ENCODE measurements around the gene IFI6.
"Not testable (repeated sequence)": the region's sequence is repeated elsewhere in the genome, so short reads cannot be mapped to it uniquely, and the experiment has no call there.

The IFI6 gene, protein sequence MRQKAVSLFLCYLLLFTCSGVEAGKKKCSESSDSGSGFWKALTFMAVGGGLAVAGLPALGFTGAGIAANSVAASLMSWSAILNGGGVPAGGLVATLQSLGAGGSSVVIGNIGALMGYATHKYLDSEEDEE

DNA sequence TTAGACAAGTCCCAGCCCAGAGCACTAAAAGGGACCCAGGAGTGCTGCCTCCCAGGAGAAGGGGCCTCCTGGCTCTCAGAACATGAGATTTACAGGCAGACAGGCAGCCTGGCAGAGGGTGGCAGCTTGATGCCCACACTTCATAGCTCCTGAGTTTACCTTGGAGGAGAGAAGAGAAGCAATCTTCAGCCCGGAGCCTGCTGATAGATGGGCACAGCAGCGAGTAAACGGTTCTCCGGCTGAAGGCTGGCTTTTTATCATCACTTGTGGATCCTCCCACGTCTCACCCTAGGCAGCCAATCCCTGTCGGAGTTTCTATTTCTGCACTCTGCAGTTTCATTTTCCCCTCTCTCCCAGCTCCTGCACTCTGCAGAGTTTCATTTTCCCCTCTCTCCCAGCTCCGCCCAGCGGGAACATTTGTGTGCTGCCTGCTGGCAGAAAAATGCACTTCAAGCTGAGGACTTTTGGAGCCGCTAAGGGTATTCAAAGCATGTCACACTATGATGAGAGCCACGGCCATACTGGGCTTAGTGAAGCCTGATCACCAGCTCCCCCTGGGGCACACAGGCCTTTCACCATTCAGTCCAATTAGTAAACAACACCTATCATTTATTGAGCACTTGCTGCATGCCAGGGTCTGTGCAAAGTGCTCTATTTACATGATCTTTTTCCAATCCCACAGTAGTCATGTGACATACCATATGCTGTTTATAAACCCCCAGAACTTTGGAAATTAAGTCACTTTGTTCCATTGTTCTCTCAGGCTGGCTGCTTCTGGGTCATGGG is at the start of gene IFI6:
Gene IFI6 (minus strand): TSS at position 229 of the 786 bp plus-strand sequence. CDS start 2,878 bp downstream, outside the sequence.
- DNase-seq, result peak; percentile 79 to 82

DNA sequence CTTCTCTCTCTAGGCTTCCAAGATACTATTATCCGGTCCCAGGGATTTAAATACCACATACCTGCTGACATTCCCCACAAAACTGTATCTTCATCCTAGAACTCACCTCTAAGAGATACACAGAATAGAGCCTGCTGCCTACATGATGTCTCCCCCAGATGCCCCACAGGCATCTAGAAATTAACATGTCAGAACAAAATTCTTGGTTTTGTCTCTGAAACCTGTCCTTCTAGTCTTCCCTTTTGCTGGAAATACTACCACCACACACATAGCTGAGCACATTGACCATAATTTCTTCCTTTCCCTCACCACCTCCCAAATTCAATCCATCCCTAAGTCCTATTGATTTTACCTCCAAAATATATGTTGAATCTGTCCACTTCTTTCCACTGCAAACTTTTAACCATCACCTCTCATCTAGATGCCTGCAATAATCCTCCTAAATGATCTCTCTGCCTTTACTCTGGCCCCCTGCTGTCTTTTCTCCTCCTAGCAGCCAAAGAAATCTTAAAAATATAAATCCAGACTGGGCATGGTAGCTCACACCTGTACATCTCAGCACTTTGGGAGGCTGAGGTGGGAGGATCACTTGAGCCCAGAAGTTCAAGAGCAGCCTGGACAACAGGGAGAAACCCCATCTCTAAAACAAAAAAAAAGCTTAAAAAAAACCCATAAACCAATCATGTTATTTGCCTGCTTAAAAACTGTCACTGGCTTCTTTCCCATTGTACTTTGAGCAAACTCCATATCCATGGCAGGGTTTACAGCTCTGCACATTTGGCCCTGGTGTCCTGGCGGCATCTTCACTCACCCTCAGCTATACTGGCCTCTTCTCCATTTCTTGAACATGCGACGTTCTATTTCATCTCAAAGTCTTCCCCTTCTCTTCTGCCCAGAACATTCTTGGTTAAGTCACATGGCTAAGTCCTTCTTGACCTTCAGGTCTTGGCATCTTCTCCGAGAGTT is 47.6 kb upstream of the IFI6 start:
- DNase-seq, result no peak

DNA sequence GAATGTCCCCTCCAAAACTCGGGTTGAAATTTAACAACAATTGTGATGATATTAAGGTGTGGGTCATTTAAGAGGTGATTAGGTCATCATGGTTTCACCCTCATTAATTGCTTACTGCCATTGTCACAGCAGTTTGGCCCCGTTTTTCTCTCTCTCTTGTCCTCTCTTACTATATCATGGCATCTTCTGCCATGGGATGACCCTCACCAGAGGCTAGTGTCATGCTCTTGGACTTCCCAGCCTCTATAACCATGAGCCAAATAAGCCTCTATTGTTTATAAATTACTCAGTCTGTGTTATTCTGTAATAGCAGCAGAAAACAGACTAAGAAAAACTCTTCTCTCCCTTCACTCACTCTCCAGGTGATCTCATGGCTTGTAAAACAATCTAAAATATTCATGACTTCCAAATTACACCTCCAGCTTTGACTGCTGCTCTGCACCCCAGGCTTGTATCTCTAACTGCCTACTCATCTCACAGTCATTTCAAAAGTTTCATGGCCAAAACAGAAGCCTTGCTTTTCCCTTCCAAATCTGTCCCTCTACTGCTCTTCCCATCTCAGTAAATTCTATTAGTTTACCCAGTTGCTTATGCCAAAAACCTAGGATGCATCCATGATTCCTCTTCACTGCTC is 44.4 kb upstream of the IFI6 start:
- DNase-seq, result no peak

DNA sequence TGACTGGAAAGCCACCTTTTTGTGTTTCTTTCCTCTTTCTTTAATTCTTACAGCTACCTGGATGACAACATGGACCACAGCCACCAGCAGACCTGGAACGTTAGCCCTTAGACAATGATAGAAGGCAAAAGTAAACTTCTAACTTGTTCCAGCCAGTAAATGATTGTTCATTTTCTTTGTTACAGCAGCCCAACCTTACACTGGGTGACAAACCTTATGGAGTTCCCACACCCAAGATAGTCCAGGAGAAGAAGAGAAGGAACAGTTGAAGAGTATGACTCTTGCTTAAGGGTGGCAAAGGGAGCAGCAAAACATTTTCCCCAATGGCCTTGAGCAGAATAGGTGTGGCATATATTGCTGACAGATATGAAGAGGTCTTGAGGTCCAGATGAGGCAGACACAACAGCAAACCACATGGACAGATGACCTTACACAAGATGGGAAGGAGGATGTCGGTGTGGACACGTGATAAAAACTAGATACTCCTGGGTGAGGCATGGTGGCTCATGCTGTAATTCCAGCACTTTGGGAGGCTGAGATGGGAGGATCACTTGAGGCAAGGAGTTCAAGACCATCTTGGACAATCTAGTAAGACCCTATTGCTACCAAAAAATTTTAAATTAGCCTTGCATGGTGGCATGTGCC is 42.0 kb upstream of the IFI6 start:
- DNase-seq, result no peak

DNA sequence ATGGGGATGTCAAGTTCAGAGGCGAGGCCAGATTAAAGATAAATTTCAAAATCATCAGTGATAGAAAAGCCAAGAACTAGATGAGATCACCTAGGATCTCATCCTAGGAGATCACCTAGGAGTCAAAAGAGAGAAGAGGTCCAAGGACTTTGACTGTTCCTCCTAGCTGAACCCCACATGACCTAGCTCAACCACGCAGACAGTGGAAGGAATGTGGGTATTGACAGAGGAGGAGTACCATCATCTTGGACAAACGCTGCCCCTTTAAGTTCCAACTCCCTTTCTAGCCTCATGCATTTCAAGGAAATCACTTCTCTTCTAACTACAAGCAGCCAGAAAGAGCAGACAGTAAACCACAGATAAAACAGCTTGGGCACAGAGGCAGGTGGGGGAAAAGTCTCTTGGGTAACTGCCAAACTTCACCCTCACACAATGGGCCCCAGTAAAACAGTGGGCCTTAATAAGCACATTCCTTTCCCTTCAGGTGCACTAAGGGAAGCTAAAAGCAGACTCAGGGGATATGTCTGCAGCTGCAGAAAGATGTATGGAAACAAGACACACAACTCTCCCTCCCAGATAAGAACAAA is 41.2 kb upstream of the IFI6 start:
- DNase-seq, result no peak

DNA sequence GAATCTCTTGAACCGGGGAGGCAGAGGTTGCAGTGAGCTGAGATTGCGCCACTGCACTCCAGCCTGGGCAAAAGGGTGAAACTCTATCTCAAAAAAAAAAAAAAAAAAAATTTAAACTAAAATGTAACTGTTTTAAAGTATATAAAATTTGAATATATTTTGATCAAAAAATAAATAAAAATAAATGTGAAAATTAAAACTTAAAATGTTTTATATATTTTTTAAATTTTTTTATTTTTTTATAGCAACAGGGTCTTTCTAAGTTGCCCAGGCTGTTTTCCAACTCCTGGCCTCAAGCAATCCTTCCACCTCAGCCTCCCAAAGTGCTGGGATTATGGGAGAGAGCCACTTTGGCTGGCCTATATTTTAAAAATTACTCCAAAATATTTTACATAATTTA is 38.6 kb upstream of the IFI6 start:
- no peak for DNase-seq

DNA sequence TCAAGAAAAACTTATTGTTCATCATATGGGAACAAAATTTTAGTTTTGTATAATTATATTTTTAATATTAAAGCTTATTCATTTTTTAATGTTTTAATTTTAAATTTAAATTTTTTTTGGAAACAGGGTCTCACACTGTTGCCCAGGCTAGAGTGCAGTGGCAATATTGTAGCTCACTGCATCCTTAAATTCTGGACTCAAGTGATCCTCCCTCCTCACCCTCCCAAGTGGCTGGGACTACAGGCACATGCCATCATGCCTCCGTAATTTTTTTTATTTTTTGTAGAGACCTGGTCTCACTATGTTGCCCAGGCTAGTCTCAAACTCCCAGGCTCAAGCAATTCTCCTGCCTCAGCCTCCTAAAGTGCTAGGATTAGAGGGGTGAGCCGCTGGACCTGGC is 33.6 kb upstream of the IFI6 start:
- DNase-seq, result no peak

DNA sequence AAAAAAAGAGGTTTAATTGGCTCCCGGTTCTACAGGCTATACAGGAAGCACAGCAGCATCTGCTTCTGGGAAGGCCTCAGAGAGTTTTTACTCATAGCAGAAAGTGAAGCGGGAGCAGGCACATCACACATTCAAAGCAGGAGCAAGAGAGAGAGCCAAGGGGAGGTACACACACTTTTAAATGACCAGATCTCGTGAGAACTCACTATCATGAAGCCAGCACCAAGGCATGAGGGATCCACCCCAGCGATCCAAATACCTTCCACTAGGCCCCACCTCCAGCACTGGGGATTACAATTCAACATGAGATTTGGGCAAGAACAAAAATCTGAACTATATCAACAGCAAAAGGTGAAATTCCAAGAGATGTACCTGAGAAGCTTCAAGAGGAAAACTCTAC is 33.0 kb upstream of the IFI6 start:
- DNase-seq, result no peak

DNA sequence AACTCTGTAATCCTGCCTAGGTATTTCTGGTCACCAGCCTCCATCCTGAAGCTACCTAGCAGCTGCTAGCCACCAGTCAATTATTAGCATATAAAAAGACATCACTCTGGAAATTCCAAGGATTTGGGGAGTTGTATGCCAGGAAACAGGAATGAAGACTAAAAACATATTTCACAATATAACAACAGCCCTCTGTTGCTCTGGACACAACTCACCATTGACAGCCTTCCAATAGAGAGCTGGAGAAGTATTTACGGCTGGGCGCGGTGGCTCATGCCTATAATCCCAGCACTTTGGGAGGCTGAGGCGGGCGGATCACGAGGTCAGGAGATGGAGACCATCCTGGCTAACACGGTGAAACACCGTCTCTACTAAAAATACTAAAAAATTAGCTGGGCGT is 24.8 kb upstream of the IFI6 start:
- not testable (repeated sequence) for DNase-seq

DNA sequence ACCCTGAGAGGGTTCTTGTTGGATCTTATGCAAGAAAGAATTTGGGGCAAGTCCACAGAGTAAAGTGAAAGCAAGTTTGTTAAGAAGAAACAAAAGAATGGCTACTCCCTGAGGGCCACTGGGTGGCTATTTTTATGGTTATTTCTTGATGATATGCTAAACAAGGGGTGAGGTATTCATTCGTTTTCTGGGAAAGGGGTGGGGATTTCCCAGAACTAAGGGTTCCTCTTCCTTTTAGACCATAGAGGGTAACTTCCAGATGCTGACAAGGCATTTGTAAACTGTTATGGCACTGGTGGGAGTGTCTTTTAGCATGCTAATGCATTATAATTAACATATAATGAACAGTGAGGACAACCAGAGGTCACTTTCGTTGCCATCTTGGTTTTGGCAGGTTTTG is 18.2 kb upstream of the IFI6 start:
- no peak for DNase-seq

DNA sequence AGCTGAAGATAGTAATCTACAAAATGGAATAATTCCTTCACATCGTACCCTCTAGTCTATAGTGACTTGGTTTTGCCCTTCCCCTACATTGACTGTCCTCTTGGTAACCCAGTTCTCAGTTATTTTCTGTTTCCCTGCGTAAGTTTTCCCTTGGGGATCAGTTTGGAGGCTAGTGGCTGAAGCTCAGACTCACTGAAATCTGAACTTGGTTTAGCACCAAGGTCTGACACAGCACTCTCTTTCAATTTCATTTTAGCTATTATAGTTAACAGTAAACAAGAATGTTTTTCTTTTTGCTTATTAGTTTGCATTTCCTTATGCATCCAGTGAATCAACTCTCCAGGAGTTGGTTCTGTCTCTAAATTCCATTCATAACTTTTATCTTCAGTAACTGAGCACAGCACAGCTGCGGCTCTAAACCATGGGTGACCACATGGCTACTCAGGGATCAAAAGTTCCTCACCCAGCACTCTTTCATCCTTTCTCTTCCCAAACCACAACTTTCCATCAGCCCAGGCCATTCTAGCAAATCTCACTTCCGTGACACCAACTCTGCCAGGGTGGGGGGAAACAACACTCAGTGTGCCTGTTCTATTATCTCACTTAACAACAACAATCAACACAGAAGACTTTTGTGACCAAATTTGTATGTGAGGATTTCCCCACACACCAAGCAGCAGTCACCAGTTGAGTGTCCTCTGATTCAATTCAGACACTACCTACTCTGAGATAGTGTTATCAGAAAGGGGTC is 17.6 kb upstream of the IFI6 start:
- DNase-seq, result no peak

DNA sequence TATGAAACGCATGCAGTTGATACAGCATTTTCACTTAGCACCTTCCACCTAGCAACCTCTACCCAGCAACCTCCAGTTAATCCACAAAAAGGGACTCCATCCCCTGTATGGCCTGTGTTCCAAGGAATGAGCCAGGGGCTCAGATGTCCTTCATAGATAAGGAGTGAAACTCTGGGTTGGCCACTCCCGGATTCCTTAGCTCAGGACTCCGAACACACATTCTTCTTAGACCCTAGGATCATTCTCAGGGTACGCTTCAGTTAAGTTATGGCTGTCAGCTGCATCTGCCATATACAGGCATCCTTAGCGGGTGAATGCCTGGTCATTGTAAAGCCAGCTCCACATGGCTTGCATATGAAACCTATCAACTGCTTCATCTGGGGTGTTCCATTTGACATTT is 15.9 kb upstream of the IFI6 start:
- no peak for DNase-seq

DNA sequence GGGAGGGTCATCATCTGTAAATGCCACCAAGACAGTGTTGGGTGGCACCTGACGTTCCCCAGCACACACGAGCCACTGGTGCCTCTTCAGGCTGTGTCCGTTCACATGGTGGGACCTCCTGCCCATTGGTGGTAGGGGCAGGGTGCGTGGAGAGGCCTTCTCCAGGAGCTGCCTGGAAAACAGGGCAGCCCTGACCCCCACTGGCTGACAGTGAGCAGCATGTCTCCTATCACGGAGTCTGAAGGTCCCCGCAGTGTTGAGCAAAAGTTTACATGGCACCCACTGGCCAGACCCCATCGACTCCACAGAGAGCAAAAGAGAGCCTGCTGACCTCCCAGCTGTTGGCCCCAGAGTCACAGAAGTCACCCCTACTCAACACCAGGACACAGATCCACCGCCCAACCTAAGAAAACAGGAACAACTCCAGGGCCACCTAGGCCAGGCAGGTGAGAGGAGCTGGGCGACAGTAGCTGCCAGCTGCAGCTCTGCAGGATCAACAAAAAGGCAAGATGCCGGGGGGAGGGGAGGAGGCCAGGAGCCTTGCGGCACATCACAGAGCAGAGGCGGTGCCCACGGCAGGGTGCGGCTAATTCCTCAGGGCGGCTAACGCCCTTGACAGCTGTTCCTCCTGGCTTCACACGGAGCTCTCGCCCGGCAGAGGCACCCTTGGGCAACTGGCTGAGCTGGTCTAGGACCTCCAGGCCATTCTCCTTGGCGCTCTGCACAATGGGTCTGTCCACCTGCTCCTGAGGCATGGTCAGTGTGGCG is 14.4 kb upstream of the IFI6 start:
- no peak for DNase-seq

DNA sequence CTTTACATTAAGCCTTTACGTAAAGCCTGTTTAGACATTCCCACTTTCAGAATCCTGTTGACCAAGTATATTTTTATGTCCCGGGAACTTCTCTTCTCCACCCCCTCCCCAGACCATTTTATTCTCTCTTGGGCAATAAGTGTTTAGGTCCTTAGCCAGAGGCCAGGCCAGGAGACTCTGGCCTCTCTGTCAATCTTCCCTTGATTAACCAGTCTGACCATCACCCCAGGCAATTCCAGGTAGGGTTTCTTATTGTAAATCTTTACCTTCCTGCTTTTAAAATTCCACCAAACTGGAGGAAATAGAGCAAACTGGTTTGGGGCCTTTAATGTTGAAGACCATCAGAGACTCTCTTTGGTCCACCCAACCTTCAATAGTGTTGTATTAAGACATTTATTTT is 12.2 kb upstream of the IFI6 start:
- no peak for DNase-seq

DNA sequence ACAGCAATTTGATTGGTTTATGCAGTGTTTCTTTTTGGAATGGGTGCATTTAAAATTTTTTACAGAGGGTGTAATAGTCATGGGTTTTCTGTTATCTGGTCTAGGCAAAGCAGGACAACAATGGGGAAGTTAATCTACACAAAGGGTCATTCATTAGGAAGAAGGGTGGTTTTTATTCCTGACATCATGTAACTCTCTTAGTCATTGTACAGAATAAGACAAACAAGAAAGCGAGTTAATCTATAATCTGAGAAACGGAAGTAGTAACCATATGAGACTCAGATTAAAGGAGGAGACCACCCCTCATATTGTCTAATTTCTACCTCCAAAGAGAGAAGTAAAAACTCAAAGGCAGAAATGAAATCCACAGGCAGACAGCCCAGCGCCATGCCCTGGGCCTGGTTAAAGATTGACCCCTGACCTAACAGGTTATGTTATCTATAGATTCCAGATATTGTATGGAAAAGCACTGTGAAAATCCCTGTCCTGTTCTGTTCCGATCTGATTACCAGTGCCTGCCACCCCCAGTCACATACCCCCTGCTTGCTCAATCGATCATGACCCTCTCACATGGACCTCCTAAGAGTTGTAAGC is 10.5 kb upstream of the IFI6 start:
- DNase-seq, result no peak

DNA sequence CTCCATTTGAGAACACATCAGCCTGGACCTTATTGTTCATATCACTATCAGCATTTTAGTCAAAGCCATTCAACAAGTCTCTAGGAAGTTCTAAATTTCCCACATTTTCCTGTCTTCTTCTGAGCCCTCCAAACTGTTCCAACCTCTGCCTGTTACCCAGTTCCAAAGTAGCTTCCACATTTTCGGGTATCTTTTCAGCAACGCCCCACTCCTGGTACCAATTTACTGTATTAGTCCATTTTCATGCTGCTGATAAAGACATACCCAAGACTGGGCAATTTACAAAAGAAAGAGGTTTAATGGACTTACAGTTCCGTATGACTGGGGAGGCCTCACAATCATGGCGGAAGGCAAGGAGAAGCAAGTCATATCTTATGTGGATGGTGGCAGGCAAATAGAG is 9.6 kb upstream of the IFI6 start:
- DNase-seq, result not testable (repeated sequence)

DNA sequence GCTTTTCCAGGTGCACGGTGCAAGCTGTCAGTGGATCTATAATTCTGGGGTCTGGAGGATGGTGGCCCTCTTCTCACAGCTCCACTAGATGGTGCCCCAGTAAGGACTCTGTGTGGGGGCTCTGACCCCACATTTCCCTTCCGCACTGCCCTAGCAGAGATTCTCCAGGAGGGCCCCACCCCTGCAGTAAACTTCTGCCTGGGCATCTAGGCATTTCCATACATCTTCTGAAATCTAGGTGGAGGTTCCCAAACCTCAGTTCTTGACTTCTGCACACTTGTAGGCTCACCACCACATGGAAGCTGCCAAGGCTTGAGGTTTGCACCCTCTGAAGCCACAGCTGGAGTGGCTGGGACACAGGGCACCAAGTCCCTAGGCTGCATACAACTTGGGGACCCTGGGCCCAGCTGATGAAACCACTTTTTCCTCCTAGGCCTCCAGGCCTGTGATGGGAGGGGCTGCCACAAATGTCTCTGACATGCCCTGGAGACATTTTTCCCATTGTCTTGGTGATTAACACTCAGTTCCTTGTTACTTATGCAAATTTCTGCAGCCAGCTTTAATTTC is 8.3 kb upstream of the IFI6 start:
- DNase-seq, result not testable (repeated sequence)

DNA sequence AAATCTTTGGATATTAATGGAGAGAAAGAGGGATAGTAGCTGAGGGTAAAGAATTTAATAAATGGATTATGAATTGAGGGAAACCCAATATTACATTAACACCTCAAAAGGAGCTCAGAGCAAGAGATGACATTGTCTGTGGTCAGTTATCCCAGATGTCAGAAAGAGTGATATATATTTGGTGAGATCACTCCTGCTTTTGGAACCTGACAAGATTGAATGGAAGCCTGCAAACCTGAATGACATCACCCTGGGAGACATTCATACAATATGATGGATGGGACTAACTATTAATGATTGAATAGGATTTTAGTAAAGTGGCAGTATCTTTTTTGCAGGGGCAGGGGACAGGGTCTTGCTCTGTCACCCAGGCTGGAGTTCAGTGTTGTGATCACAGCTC is 6.8 kb upstream of the IFI6 start:
- DNase-seq, result no peak

DNA sequence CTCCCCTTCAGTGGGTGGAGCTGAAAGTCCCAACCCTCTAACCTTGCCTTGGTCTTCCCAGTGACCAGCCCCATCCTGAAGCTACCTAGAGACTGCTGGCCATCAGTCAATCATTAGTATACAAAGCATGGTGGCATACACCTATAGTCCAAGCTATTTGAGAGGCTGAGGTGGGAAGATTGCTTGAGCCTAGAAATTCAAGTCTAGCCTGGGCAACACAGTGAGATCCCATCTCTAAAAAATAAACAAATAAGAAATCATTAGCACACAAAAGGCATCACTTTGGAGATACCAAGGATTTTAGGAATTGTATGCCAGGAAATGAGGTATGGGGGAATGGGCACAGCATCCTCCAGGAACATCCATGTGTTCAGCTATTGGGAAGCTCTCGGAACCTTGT is 4.4 kb upstream of the IFI6 start:
- DNase-seq, result no peak

DNA sequence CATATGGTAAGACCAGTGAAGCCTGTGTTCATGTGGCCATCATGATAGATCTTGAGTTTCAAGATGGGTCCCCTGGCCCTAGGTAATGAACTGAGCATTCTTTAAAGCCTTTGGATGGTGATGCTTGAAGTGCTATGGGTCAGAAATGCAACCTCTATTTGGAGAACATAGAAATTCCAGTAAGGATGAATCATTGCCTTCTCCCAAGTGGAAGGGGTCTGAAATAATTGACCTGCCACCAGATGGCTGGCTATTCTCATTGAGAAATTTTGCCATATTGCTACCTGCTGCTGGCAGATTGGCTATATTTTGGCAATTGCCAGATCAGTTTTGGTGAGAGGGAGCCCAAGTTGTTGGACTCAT is 739 bp upstream of the IFI6 start:
- DNase-seq, result no peak

Data from activated T-cell treated with anti-CD3 and anti-CD28 coated beads, Interleukin-2, amount 50 U/mL, for 48 hours (primary cell).